HCT116 (cell line): Measurements from ENCODE around the gene TMEM212. TPM values are rescaled to one million over a fixed set of nuclear protein-coding genes. Genes with fewer than 3 reads are reported as not detected.

Source experiments
- ATAC-seq: fragments of 200-7000 bp; cut with Tn5 transposase; 2 replicates; pipeline ENCODE4 v1.9.1; 2020; ENCODE audit warnings: mild to moderate bottlenecking, moderate library complexity
- BruUV-seq: library from RNA; stranded (reverse); fragments of 400-500 nt; replicated peaks from 2 replicates; lab custom pipeline; 2021; lab: Mats Ljungman, UMichigan
- CTCF ChIA-PET: fragments of 300-600 bp; sonication (Branson Sonifier 250); formaldehyde crosslinking; loops from one replicate; lab custom pipeline; 2021; ENCODE audit warnings: antibody characterized with exemption; lab: Charles Lee
- POLR2A ChIA-PET: fragments of 300-600, 350-600 bp; sonication (Branson Sonifier 250); formaldehyde crosslinking; loops from one replicate; lab custom pipeline; 2021; ENCODE audit warnings: antibody characterized with exemption; lab: Charles Lee
- RAD21 ChIA-PET, 2 experiments: fragments of 300-600 bp; sonication (Branson Sonifier 250); formaldehyde crosslinking; loops; one replicate each; lab custom pipeline; 2023; ENCODE audit warnings: low total read pairs in 2 of 2; ENCODE audit not compliant: uncharacterized antibody in 2 of 2, unreplicated experiment in 2 of 2, low non-redundant PET in 1 of 2; lab: Charles Lee
- DNase-seq: peaks from one replicate; pipeline ENCODE4 v3.0.0-alpha.2; 2010; ENCODE audit warnings: low read depth, low spot score
- H2AFZ ChIP-seq: fragments of 200-600 bp; shearing (Covaris generic), sonication (generic); 2 replicates; pipeline ENCODE4 v1.6.1; 2017; ENCODE audit warnings: low read depth, mixed run types, mixed read lengths, antibody characterized with exemption, low read length; ENCODE audit not compliant: poor library complexity, severe bottlenecking
- H3K27ac ChIP-seq: 2 replicates; pipeline ENCODE4 v1.5.1; 2012; ENCODE audit warnings: low read depth, low read length
- H3K27me3 ChIP-seq: fragments of 200-600 bp; sonication (generic); 2 replicates; pipeline ENCODE4 v1.6.1; 2016; ENCODE audit warnings: mixed run types, low read length, mixed read lengths; ENCODE audit not compliant: insufficient read depth
- H3K36me3 ChIP-seq, 2 experiments: fragments of 200-500 bp in 1 of 2; fragments of 200-600 bp in 1 of 2; sonication (Bioruptor generic) in 1 of 2; sonication (generic) in 1 of 2; 2 replicates each; pipeline versions ENCODE4 v1.5.1 to v1.6.1; 2014 to 2016; ENCODE audit warnings: low read length in 2 of 2, inconsistent platforms in 1 of 2, mixed read lengths in 1 of 2, mixed run types in 1 of 2; ENCODE audit not compliant: insufficient read depth in 2 of 2, control insufficient read depth in 1 of 2
- H3K4me1 ChIP-seq, 2 experiments: fragments of 200-600 bp in 1 of 2; sonication (generic) in 1 of 2; 2 replicates each; pipeline versions ENCODE4 v1.5.1 to v1.6.1; 2012 to 2017; ENCODE audit warnings: low read length in 2 of 2, inconsistent platforms in 1 of 2, mild to moderate bottlenecking in 1 of 2, mixed read lengths in 1 of 2, mixed run types in 1 of 2, moderate library complexity in 1 of 2; ENCODE audit not compliant: insufficient read depth in 2 of 2, control insufficient read depth in 1 of 2
- H3K4me2 ChIP-seq: fragments of 200-600 bp; sonication (generic); 2 replicates; pipeline ENCODE4 v1.6.1; 2017; ENCODE audit warnings: mixed run types, low read length, mixed read lengths
- H3K4me3 ChIP-seq, 2 experiments: fragments of 200-600 bp in 1 of 2; sonication (generic) in 1 of 2; replicated peaks in 1 of 2; 2 replicates each; pipeline ENCODE4 v1.5.1; 2011 to 2016; ENCODE audit warnings: low read length in 2 of 2, control low read depth in 1 of 2, low read depth in 1 of 2, mild to moderate bottlenecking in 1 of 2, mixed read lengths in 1 of 2, mixed run types in 1 of 2
- H3K79me2 ChIP-seq: fragments of 200-600 bp; sonication (generic); 2 replicates; pipeline ENCODE4 v1.6.1; 2017; ENCODE audit warnings: mild to moderate bottlenecking, mixed run types, low read length, moderate library complexity, mixed read lengths; ENCODE audit not compliant: insufficient read depth
- H3K9ac ChIP-seq: fragments of 200-600 bp; sonication (generic); 2 replicates; pipeline ENCODE4 v1.6.1; 2016; ENCODE audit warnings: low read length, mixed read lengths
- H3K9me2 ChIP-seq: fragments of 200-600 bp; sonication (generic), shearing (Covaris generic); 2 replicates; pipeline ENCODE4 v1.6.1; 2017; ENCODE audit warnings: mixed run types, mild to moderate bottlenecking, moderate library complexity; ENCODE audit not compliant: insufficient read depth
- H3K9me3 ChIP-seq, 2 experiments: fragments of 200-500 bp in 1 of 2; fragments of 200-600 bp in 1 of 2; sonication (Bioruptor generic) in 1 of 2; sonication (generic) in 1 of 2; 2 replicates each; pipeline ENCODE4 v1.6.1; 2014 to 2017; ENCODE audit warnings: low read length in 2 of 2, mixed read lengths in 2 of 2, inconsistent platforms in 1 of 2, low read depth in 1 of 2, mild to moderate bottlenecking in 1 of 2, mixed run types in 1 of 2, moderate library complexity in 1 of 2; ENCODE audit not compliant: control insufficient read depth in 1 of 2, insufficient read depth in 1 of 2
- H4K20me1 ChIP-seq: fragments of 200-600 bp; sonication (generic), shearing (Covaris generic); 2 replicates; pipeline ENCODE4 v1.6.1; 2017; ENCODE audit warnings: mixed run types, mild to moderate bottlenecking, moderate library complexity; ENCODE audit not compliant: insufficient read depth
- CBX3 ChIP-seq: IDR thresholded peaks from 2 replicates; pipeline ENCODE4 v1.6.1; 2012; ENCODE audit warnings: low read depth
- EGR1 ChIP-seq: IDR thresholded peaks from 2 replicates; pipeline ENCODE4 v1.6.1; 2012; ENCODE audit warnings: low read depth
- ELF1 ChIP-seq: IDR thresholded peaks from 2 replicates; pipeline ENCODE4 v1.6.1; 2012; ENCODE audit warnings: low read depth, borderline replicate concordance
- EZH2 ChIP-seq: fragments of 200-600 bp; sonication (generic); IDR thresholded peaks from 2 replicates; pipeline ENCODE4 v1.6.1; 2017; ENCODE audit warnings: antibody characterized with exemption, mixed run types
- EZH2phosphoT487 ChIP-seq: fragments of 200-600 bp; IDR thresholded peaks from 2 replicates; pipeline ENCODE4 v1.6.1; 2018; ENCODE audit warnings: antibody characterized with exemption, borderline replicate concordance
- FOSL1 ChIP-seq: IDR thresholded peaks from 2 replicates; pipeline ENCODE4 v1.6.1; 2012; ENCODE audit warnings: low read depth
- JUND ChIP-seq: IDR thresholded peaks from 2 replicates; pipeline ENCODE4 v1.6.1; 2012
- POLR2A ChIP-seq: IDR thresholded peaks from 2 replicates; pipeline ENCODE4 v1.7.0; 2011; ENCODE audit warnings: borderline replicate concordance; ENCODE audit not compliant: insufficient read depth, insufficient read length; ENCODE audit errors: extremely low read depth
- POLR2AphosphoS5 ChIP-seq: IDR thresholded peaks from 2 replicates; pipeline ENCODE4 v1.6.1; 2011; ENCODE audit warnings: mild to moderate bottlenecking, low read depth, low read length, moderate library complexity
- RAD21 ChIP-seq: IDR thresholded peaks from 2 replicates; pipeline ENCODE4 v1.6.1; 2012; ENCODE audit warnings: low read depth, mild to moderate bottlenecking
- SIN3A ChIP-seq: IDR thresholded peaks from 2 replicates; pipeline ENCODE4 v1.6.1; 2012; ENCODE audit warnings: low read depth
- SP1 ChIP-seq: IDR thresholded peaks from 2 replicates; pipeline ENCODE4 v1.6.1; 2012; ENCODE audit warnings: low read depth
- SRF ChIP-seq: IDR thresholded peaks from 2 replicates; pipeline ENCODE4 v1.6.1; 2012; ENCODE audit warnings: low read depth
- TCF7L2 ChIP-seq: IDR thresholded peaks from 2 replicates; pipeline ENCODE4 v1.7.0; 2011; ENCODE audit warnings: borderline replicate concordance, inconsistent platforms; ENCODE audit not compliant: insufficient read depth, insufficient read length; ENCODE audit errors: extremely low read depth
- ZNF274 ChIP-seq: fragments of 200-500 bp; sonication (Bioruptor generic); IDR thresholded peaks from 2 replicates; pipeline ENCODE4 v1.6.1; 2014; ENCODE audit warnings: mild to moderate bottlenecking, low read depth, low read length, inconsistent platforms
- intact Hi-C: fragments of 100-400 bp; cut with micrococcal nuclease; formaldehyde crosslinking; loops from 2 replicates; pipeline ENCODE4 v1.10.0; 2022
- total RNA-seq: library from RNA; stranded (reverse); gene quantifications from one replicate; pipeline ENCODE4 v1.2.1, GENCODE V29; 2021; ENCODE audit not compliant: unreplicated experiment
- TF ChIP-seq, protein P1 (sequence below), 3 experiments: fragments of 200-600 bp in 1 of 3; sonication (generic) in 1 of 3; IDR thresholded peaks in 2 of 3; conservative IDR thresholded peaks in 1 of 3; 2 replicates each; pipeline ENCODE4 v1.5.1; 2012 to 2017; ENCODE audit warnings: low read depth in 2 of 3, low read length in 2 of 3, antibody characterized with exemption in 1 of 3, borderline replicate concordance in 1 of 3, control low read depth in 1 of 3, mild to moderate bottlenecking in 1 of 3, mixed read lengths in 1 of 3, mixed run types in 1 of 3, moderate library complexity in 1 of 3; ENCODE audit not compliant: insufficient read depth in 1 of 3
- TF ChIP-seq, protein P2 (sequence below): IDR thresholded peaks from 2 replicates; pipeline ENCODE4 v1.6.1; 2011; ENCODE audit warnings: mild to moderate bottlenecking, low read length, moderate library complexity; ENCODE audit not compliant: insufficient replicate concordance; ENCODE audit errors: extremely low read depth
- TF ChIP-seq, protein P3 (sequence below): IDR thresholded peaks from 2 replicates; pipeline ENCODE4 v1.6.1; 2012

TMEM212 gene
- total RNA-seq, 1 experiment from 2014 or later = not detected

DNA sequence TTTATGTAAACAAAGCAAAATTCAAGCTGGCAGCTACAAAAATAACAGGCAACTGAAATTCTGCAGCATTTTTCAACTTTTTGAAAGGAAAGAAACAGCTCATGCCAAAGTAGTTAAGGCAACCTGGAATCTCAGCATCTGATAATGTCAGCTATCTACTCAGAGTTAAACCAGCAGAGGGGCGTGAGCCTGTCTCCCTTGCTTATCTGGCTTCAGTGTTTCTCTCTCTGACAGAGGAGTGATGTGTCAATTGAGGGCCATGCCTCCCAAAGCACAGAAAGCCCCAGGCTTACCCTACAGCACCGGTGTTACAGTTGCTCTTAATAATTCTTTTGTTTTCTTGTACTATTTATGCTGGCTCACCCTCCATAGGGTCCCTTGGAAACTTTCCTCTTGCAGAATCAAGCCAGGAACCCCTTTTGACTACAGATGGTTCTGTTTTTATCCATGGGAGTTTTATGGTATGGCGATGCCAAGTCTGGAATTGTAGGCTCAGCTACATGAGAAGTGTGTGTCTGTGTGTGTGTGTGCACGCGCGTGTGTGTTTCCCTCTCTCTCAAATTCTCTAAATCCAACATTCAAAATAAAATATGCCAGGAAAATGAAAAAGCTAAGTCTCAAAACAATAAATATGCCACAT is 7.3 kb downstream of the TMEM212 start:
- H3K9me2 ChIP-seq = no peaks in the 10 kb centered on the region
- no peaks in the 10 kb centered on the region for H3K79me2 ChIP-seq
- no peak overlapping the region for H3K27ac ChIP-seq
- no peak for TF ChIP-seq RAD21
- no peak for TF ChIP-seq ELF1
- TF ChIP-seq, protein P1, sequence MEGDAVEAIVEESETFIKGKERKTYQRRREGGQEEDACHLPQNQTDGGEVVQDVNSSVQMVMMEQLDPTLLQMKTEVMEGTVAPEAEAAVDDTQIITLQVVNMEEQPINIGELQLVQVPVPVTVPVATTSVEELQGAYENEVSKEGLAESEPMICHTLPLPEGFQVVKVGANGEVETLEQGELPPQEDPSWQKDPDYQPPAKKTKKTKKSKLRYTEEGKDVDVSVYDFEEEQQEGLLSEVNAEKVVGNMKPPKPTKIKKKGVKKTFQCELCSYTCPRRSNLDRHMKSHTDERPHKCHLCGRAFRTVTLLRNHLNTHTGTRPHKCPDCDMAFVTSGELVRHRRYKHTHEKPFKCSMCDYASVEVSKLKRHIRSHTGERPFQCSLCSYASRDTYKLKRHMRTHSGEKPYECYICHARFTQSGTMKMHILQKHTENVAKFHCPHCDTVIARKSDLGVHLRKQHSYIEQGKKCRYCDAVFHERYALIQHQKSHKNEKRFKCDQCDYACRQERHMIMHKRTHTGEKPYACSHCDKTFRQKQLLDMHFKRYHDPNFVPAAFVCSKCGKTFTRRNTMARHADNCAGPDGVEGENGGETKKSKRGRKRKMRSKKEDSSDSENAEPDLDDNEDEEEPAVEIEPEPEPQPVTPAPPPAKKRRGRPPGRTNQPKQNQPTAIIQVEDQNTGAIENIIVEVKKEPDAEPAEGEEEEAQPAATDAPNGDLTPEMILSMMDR (IDR thresholded peaks at IDR 0.05 in 2 of 3, conservative IDR thresholded peaks at IDR 0.05 in 1 of 3; ENCODE audit: borderline replicate concordance in 1 of 3, insufficient read depth in 1 of 3, low read depth in 2 of 3, low read length in 2 of 3) = no peak
- no peak for TF ChIP-seq EZH2phosphoT487
- no peak for TF ChIP-seq POLR2A
- no peak for TF ChIP-seq ZNF274
- TF ChIP-seq POLR2AphosphoS5 = no peak
- no peak for TF ChIP-seq SP1
- TF ChIP-seq JUND = no peak
- no peak for TF ChIP-seq SRF
- TF ChIP-seq TCF7L2 = no peak
- no peak for TF ChIP-seq FOSL1
- TF ChIP-seq SIN3A = no peak
- no peak for TF ChIP-seq CBX3
- TF ChIP-seq, protein P2, sequence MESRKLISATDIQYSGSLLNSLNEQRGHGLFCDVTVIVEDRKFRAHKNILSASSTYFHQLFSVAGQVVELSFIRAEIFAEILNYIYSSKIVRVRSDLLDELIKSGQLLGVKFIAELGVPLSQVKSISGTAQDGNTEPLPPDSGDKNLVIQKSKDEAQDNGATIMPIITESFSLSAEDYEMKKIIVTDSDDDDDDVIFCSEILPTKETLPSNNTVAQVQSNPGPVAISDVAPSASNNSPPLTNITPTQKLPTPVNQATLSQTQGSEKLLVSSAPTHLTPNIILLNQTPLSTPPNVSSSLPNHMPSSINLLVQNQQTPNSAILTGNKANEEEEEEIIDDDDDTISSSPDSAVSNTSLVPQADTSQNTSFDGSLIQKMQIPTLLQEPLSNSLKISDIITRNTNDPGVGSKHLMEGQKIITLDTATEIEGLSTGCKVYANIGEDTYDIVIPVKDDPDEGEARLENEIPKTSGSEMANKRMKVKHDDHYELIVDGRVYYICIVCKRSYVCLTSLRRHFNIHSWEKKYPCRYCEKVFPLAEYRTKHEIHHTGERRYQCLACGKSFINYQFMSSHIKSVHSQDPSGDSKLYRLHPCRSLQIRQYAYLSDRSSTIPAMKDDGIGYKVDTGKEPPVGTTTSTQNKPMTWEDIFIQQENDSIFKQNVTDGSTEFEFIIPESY = no peak
- no peak for TF ChIP-seq EZH2
- TF ChIP-seq, protein P3, sequence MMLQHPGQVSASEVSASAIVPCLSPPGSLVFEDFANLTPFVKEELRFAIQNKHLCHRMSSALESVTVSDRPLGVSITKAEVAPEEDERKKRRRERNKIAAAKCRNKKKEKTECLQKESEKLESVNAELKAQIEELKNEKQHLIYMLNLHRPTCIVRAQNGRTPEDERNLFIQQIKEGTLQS = no peak
- TF ChIP-seq EGR1 = no peak
- no peaks in the 10 kb centered on the region for H3K36me3 ChIP-seq
- no peak overlapping the region for H3K4me3 ChIP-seq
- ATAC-seq (no peak), DNase-seq (no peak)
- ChIA-PET CTCF (no interaction called here), RAD21 (no interaction called here), POLR2A (no interaction called here)
- no peaks in the 10 kb centered on the region for H4K20me1 ChIP-seq
- no peaks in the 10 kb centered on the region for H3K27me3 ChIP-seq
- intact Hi-C loops = no loop called here
- peaks cover 0 to 6% of the 10 kb centered on the region in 2 experiments; a peak in 1 of 4 replicates for H3K4me1 ChIP-seq
- no peak overlapping the region for H3K9ac ChIP-seq
- BruUV-seq = no TSS peak
- peaks cover 7 to 13% of the 10 kb centered on the region in 2 experiments; a peak in 2 of 4 replicates for H3K9me3 ChIP-seq
- H3K4me2 ChIP-seq = no peak overlapping the region
- no peak overlapping the region for H2AFZ ChIP-seq
